Measurements from ENCODE around the gene KRTAP10-3.

KRTAP10-3 gene

GRCh38 chr21:44549525-44550211 is 8.9 kb downstream of the KRTAP10-3 start:
- no peak overlapping the region for H3K4me3 Mint-ChIP-seq
- H3K27ac Mint-ChIP-seq, result no peak overlapping the region
- no peaks in the 10 kb centered on the region for H3K36me3 Mint-ChIP-seq
- peak in 1 of 2 donors; percentile 42 for DNase-seq (ENCODE audit: low spot score in 2 of 2)
- no peak for ATAC-seq
- peaks cover 17% of the 10 kb centered on the region for H3K9me3 Mint-ChIP-seq
- peaks cover 16% of the 10 kb centered on the region for H3K4me1 Mint-ChIP-seq

GRCh38 chr21:44548922-44549321 is 9.7 kb downstream of the KRTAP10-3 start:
- DNase-seq (ENCODE audit: low spot score in 2 of 2), result no peak
- Mint-ChIP-seq H3K4me1 (peaks cover 16% of the 10 kb centered on the region), H3K4me3 (no peak overlapping the region), H3K36me3 (no peaks in the 10 kb centered on the region), H3K27ac (peak overlapping the region; percentile 94), H3K9me3 (peaks cover 17% of the 10 kb centered on the region)
- no peak for ATAC-seq

GRCh38 chr21:44548381-44548780 is 10.2 kb downstream of the KRTAP10-3 start:
- DNase-seq (ENCODE audit: low spot score in 2 of 2) (no peak), ATAC-seq (no peak)
- H3K4me3 Mint-ChIP-seq, result no peak overlapping the region
- peaks cover 17% of the 10 kb centered on the region for H3K9me3 Mint-ChIP-seq
- H3K36me3 Mint-ChIP-seq, result no peaks in the 10 kb centered on the region
- peak overlapping the region; percentile 94 for H3K27ac Mint-ChIP-seq
- peaks cover 16% of the 10 kb centered on the region for H3K4me1 Mint-ChIP-seq

DNA sequence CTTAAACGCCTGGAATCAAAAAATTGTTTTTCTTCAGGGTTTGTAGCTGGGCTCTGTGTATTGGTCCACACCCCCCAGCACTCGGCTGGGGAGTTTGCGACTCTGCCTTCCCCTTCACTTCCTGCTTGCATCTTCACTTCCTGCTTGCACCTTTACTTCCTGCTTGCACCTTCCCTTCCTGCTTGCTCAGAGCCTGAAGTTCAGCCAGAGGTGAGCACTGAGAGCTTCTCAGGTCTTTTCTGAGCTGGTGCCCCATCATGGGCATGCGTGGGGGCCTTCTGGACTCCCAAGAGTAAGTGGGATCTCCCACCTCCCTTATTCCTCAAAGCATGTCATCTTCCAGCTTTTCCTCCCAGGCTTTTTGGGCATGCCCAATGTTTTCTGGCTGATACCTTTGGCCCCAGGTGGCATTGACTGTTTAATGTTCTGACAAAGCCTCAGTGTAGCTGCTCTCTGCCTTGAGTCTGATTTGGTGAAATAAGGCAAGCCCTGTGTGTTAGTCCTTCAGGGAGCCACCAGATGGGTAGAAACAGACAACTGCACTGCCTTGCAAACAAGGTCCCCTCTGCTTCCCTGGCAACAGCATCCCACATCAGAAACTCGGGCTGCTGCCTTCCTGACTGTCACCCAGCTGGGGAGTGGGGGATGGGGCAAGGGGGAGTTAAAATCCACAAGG is 10.8 kb downstream of the KRTAP10-3 start:
- Mint-ChIP-seq H3K36me3 (no peaks in the 10 kb centered on the region), H3K9me3 (peaks cover 17% of the 10 kb centered on the region), H3K4me3 (peak overlapping the region; percentile 51), H3K27ac (peak overlapping the region; percentile 94), H3K4me1 (peaks cover 16% of the 10 kb centered on the region)
- ATAC-seq (peak; percentile 48), DNase-seq (ENCODE audit: low spot score in 2 of 2) (peak in 1 of 2 donors; percentile 48)

DNA sequence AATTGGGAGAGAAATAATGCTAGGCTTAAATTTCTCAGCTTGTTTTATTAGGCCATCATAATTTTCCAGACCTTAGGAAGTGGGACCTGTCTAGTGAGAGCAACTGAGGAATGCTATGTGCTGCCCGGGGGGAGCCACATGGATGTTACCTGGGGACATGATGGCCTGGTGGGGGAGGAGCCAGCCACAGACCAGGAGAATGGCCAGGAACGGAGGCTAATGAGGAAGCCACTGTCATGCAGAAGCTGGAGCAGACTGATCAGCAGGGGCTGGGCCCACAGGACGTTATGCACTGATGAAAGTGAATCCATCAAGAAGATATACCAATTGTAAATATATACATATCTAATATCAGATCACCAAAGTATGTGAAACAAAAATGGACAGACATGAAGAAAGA is 14.0 kb downstream of the KRTAP10-3 start:
- Mint-ChIP-seq H3K36me3 (no peaks in the 10 kb centered on the region), H3K4me3 (no peak overlapping the region), H3K9me3 (peaks cover 17% of the 10 kb centered on the region), H3K27ac (no peak overlapping the region), H3K4me1 (peaks cover 16% of the 10 kb centered on the region)
- ATAC-seq, result no peak
- no peak for DNase-seq (ENCODE audit: low spot score in 2 of 2)

DNA sequence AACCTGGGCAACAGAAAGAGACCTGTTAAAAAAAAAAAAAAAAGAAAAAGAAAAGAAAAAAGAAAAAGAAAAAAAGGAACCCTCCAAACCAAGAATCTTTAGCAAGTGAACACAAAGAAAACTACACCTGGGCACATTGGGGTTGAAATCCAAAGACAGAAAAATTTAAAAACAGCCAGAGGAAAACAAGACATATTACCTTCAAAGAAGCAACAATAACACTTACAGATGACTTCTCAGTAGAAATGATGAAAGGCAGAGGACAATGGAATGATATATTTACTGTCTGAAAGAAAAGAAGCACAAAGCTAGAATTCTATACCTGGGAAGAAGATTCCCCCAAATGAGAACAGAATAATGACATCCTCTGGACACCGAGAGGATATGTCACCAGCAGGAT is 15.9 kb downstream of the KRTAP10-3 start:
- DNase-seq (ENCODE audit: low spot score in 2 of 2), result no peak
- Mint-ChIP-seq H3K4me3 (no peak overlapping the region), H3K36me3 (no peaks in the 10 kb centered on the region), H3K4me1 (peaks cover 8% of the 10 kb centered on the region), H3K27ac (no peak overlapping the region), H3K9me3 (peaks cover 16% of the 10 kb centered on the region)
- ATAC-seq, result no peak

GRCh38 chr21:44540741-44541288 is 17.8 kb downstream of the KRTAP10-3 start:
- no peak for DNase-seq (ENCODE audit: low spot score in 2 of 2)
- no peak overlapping the region for H3K4me3 Mint-ChIP-seq

DNA sequence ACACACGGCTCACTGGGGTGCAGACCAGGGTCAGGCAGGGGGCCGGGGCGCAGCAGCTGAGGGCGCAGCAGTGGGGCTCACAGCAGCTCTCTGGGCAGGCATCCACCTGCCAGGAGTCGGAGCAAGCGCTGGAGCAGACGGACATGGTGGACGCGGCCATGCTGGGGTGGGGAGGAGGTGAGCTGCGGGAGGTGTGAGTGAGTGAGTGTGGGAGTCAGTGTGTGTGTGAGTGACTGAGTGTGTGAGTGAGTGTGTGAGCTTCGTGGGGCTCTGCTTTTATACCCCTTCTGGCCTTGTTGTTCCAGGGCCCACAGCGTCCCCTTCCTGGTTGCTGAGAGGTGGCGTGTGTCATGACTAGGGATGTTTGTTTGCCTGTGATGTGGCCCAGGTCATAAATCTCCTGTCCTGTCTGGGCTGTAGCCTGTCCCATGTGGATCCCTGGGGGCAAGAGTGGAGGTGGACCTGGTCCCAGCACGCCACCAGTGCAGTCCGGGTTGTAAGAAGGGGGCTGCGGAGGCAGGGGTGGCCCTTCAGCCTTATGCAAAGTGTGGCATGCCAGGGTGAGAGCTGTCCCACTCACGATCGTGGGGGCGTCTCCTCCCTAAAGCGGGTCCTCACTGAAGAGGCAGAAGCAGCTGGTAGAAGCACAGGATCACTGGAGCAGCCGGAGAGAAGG is 18.5 kb downstream of the KRTAP10-3 start, which contains the start of gene KRTAP10-1:
KRTAP10-1 (minus strand) TSS at position 205 of the 676 bp plus-strand sequence; CDS start at position 160, 45 bp downstream.
- Mint-ChIP-seq H3K9me3 (no peaks in the 10 kb centered on the region), H3K27ac (no peak within 1 kb of the TSS), H3K4me3 (no peak within 1 kb of the TSS), H3K4me1 (no peaks in the 10 kb centered on the region), H3K36me3 (no peaks in the 10 kb centered on the region)
- DNase-seq (ENCODE audit: low spot score in 2 of 2) (peak in 1 of 2 donors; percentile 45), ATAC-seq (no peak)

More at GRCh38 chr21:44540741-44541288, 17.8 kb downstream of the KRTAP10-3 start:
- no peaks in the 10 kb centered on the region for H3K36me3 Mint-ChIP-seq
- no peak overlapping the region for H3K27ac Mint-ChIP-seq
- no peak for ATAC-seq
- H3K4me1 Mint-ChIP-seq, result no peaks in the 10 kb centered on the region
- H3K9me3 Mint-ChIP-seq, result peaks cover 5% of the 10 kb centered on the region

DNA sequence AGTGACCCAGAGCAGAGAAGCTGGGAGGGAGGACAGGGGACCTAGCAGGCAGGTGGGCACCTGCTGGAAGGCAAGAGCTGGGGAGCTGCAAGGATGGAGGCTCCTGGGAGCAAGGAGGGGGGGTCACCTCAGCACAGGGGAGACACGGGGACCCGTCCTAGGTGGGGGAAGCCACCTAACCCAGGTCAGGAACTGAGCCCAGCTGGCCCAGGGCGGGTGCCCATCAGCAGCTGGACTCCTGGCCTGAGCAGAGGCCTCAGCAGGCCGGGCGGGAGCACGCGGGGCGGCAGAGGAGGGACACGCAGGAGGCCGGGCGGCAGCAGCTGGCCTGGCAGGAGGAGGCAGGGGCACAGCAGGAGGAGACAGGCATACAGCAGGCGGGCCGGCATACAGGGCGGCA is 19.5 kb downstream of the KRTAP10-3 start:
- ATAC-seq (no peak), DNase-seq (ENCODE audit: low spot score in 2 of 2) (no peak)
- Mint-ChIP-seq H3K36me3 (no peaks in the 10 kb centered on the region), H3K4me3 (no peak overlapping the region), H3K27ac (no peak overlapping the region), H3K9me3 (no peaks in the 10 kb centered on the region), H3K4me1 (no peaks in the 10 kb centered on the region)

DNA sequence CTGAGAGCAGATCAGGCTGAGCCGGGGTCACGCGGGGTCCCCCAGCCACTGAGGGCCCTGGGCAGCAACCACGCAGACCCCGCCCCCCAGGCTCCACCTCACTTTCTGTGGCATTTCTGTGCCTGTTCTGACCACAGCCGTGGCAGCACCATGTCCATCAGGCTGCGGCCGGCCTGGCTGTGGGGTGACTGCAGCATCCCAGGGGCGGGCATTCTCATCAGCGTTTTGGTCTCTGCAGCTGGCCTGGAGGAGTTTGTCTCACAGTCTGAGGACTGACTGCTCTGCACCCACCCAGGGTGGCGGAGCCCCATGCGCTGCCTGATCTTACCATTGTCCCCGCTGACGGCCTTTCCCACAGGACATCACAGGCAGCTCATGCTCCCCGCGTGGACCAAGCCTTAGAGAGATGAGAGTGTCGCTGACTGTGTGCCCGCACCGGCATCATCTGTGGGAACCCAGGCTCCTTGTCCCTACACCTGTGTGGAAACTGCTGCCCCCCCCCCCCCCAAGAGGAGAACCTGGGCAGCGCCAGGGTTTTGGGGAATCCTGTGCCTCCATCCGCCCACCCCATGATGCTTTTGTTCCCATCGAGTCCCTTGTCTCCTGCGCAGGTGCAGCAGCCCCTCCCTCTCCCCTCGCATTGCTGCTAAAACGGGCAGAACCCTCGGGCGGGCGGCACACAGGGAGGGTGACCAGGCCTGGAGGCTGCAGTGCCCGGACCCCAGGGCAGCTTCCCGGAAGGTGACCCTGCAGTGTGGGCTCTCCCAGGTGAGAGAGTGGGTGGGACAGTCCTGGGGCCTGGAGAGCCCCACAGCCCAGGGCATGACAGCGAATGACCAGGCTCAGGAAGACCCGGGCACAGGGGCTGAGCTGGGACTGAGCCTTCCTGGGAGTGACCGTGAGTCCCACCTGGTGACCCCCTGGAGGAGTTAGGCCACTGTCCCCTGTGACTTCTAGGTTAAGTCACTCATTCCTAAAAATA is 20.4 kb downstream of the KRTAP10-3 start:
- Mint-ChIP-seq H3K36me3 (no peaks in the 10 kb centered on the region), H3K4me1 (no peaks in the 10 kb centered on the region), H3K27ac (no peak overlapping the region), H3K4me3 (no peak overlapping the region), H3K9me3 (no peaks in the 10 kb centered on the region)
- ATAC-seq, result no peak
- DNase-seq (ENCODE audit: low spot score in 2 of 2), result no peak

DNA sequence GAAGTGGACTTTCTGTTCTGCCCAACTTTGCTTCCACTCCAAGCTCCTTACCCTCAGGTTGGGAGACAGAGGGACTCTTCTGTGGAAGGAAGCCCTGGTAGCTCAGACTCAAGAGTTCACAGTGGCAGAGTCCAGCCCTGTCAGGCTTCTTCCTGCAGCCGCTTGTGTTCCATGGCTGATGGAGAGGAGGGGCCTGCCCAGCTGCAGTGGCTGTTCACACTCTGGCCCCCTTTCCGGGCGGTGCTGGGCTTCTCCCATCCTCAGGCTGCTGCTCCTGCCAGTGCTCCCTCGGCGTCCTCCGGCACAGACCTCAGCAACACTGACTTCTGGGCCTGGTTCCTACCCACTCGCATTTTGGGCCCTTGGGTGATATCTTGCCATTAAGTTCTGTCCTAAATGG is 22.6 kb downstream of the KRTAP10-3 start:
- H3K36me3 Mint-ChIP-seq, result no peaks in the 10 kb centered on the region
- H3K4me3 Mint-ChIP-seq, result no peak overlapping the region
- H3K4me1 Mint-ChIP-seq, result no peaks in the 10 kb centered on the region
- no peak for ATAC-seq
- H3K27ac Mint-ChIP-seq, result no peak overlapping the region
- DNase-seq (ENCODE audit: low spot score in 2 of 2), result no peak
- H3K9me3 Mint-ChIP-seq, result no peaks in the 10 kb centered on the region

DNA sequence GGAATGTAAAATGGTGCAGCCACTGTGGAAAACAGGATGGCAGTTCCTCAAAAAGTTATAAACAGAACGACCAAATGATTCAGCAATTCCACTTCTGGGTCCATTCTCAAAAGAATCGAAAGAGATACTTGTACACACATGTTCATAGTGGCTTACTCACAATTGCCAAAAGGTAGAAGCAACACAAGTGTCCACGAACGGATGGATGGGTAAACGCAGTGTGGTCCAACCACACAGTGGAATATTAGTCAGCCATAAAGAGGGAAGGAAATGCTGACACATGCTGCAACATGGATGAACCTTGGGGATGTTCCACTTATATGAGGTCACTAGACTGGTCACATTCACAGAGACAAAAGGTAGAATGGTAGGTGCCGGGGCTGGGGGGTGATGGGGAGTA is 23.9 kb downstream of the KRTAP10-3 start:
- DNase-seq (ENCODE audit: low spot score in 2 of 2), result no peak
- ATAC-seq, result peak; percentile 46
- no peaks in the 10 kb centered on the region for H3K4me1 Mint-ChIP-seq
- H3K27ac Mint-ChIP-seq, result no peak overlapping the region
- no peaks in the 10 kb centered on the region for H3K9me3 Mint-ChIP-seq
- no peak overlapping the region for H3K4me3 Mint-ChIP-seq
- no peaks in the 10 kb centered on the region for H3K36me3 Mint-ChIP-seq

DNA sequence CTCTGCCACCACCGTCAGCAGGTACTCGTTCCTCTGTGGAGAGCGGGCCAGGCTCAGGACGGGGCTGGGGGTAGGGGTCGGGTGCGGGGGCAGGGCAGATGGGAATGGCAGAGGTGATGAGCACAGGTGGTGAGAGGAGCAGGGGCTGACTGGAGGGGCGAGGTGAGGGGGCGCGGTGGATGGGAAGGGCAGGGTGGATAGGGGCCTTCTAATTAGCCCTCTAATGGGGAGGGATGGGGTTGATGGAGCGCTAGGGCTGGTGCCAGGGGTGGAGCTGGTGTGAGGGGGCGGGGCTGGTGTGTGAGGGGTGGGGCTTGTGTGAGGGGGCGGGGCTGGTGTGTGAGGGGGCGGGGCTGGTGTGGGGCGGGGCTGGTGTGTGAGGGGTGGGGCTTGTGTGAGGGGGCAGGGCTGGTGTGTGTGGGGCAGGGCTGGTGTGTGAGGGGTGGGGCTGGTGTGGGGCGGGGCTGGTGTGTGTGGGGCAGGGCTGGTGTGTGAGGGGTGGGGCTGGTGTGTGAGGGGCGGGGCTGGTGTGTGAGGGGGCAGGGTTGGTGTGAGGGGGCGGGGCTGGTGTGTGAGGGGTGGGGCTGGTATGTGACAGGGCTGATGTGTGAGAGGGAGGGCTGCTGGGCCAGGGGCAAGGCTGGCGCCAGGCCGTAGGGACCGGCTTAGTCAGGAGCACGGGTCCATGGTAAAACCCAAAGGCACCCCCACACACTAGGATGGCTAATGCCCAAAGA is 24.5 kb downstream of the KRTAP10-3 start:
- no peaks in the 10 kb centered on the region for H3K9me3 Mint-ChIP-seq
- no peaks in the 10 kb centered on the region for H3K4me1 Mint-ChIP-seq
- H3K36me3 Mint-ChIP-seq, result no peaks in the 10 kb centered on the region
- no peak overlapping the region for H3K4me3 Mint-ChIP-seq
- DNase-seq (ENCODE audit: low spot score in 2 of 2) (no peak), ATAC-seq (no peak)
- H3K27ac Mint-ChIP-seq, result no peak overlapping the region

All from stimulated activated effector memory CD8-positive, alpha-beta T cell treated with anti-CD3 and anti-CD28 coated beads, Interleukin-12 subunit alpha, Interleukin-12 subunit beta, amount 100 ng/mL, for 72 hours (primary cell).